ENCODE measurements around the gene MBNL1. TPM values are rescaled to one million over a fixed set of nuclear protein-coding genes. Genes with fewer than 3 reads are reported as not detected.
"Not testable (repeated sequence)": the region's sequence is repeated elsewhere in the genome, so short reads cannot be mapped to it uniquely, and the experiment has no call there.

The MBNL1 gene
- total RNA-seq, 1 donor from 2014 or later: 719 TPM

- no peak for DNase-seq (ENCODE audit: low spot score)
Measured at GRCh38 chr3:152399374-152399773, 130.6 kb downstream of the MBNL1 start.

GRCh38 chr3:152400887-152401286, 132.2 kb downstream of the MBNL1 start:
- no peak for DNase-seq (ENCODE audit: low spot score)

DNA sequence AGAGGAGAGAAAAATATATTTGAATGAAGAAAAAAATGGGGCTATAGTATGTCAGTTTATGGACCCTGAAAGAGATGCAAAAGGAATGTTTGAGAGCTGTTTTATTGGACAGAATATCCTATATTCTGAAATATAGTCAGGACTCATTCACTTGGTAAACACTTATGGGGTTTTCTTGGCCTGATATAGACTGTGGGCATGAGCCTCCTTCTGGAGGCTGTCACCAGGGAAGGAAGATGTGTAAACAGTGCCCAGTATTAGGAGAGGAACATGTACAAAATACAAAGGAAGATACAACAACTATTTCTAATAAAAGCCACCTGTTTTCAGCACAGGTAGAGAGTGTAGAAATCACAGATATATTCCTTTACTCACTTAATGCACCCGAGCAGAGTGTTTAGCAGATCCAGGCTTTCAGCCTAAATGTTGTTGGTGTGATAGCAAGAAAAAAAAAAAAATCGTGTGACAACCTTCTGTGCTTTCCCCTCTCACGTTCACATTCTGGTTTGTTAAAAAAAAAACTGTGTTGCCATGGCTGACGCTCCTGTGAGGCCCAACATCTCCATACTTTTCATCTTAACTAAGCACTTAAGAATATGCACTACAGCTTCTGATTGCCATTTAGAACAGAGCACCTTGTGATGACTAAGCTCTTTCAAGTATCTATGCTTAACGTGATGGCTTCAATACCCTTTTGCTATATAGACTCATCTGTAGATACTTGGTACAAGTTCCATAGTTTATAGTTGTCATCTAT, 134.1 kb downstream of the MBNL1 start:
- DNase-seq (ENCODE audit: low spot score): no peak

DNA sequence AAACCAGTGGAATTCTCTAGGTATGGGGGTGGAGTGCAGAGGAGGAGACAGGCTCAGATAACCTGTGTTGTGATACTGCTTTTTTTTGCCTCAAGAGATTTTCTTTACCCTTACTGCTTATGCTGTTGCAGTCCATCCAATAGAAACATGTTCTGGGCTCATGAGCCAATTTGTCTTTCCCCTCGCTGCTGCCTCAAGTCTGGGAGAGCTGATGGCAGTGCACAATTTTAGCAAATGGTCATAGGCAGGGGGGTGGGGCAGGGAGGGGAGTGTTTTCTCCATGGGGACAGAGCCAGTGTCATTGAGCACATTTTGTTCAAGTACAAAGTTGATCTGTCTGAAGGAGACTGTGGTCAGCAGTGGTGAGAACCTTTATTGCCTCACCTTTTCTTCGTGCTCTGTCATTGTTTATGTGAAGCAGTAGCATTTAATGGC, 134.9 kb downstream of the MBNL1 start:
- no peak for DNase-seq (ENCODE audit: low spot score)

DNA sequence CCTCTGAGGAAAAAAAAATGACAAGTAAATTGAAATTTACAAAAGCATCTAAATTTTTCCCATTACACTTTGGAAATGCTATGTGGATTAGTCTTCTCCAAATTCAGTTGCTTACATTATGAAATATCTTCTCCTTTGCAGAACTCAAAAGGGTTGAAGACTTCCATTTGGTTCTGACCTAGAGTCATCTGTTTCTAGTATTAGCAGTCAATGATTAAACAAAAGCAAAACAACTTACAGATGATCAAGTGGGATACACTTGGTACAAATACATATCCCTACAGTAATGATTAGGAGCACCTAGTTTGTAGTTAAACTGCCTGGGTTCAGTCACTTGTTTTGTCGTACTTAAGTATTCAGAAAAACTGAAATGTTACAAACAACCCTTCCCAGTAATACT, 136.2 kb downstream of the MBNL1 start:
- DNase-seq (ENCODE audit: low spot score): no peak

GRCh38 chr3:152405915-152406802, 137.4 kb downstream of the MBNL1 start:
- peak; percentile 75 for DNase-seq (ENCODE audit: low spot score)

DNA sequence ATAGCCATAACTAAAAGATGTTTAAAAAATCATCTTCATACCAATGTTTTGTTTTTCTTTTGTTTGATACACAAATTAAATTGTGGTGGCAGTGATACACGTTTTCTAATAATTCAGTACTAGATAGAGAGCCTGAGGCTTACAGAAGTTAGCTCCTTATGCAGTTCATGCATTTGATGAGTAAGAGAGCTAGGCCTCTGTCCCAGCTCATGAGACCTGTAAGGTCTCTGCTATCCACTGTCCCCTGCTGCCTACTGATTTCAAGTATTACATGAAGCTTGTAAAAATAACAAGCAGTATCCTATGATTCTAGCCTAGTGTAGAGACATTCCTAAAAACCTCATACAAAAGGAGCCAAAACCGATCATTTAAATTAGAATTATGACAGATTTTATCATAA, 144.5 kb downstream of the MBNL1 start:
- no peak for DNase-seq (ENCODE audit: low spot score)

- DNase-seq (ENCODE audit: low spot score): no peak
Measured at GRCh38 chr3:152416808-152417580, 148.3 kb downstream of the MBNL1 start.

- DNase-seq (ENCODE audit: low spot score): no peak
Measured at GRCh38 chr3:152419748-152420147, 151.0 kb downstream of the MBNL1 start.

- no peak for DNase-seq (ENCODE audit: low spot score)
Measured at GRCh38 chr3:152421162-152421561, 152.4 kb downstream of the MBNL1 start.

GRCh38 chr3:152426393-152426792, 157.7 kb downstream of the MBNL1 start:
- no peak for DNase-seq (ENCODE audit: low spot score)

DNA sequence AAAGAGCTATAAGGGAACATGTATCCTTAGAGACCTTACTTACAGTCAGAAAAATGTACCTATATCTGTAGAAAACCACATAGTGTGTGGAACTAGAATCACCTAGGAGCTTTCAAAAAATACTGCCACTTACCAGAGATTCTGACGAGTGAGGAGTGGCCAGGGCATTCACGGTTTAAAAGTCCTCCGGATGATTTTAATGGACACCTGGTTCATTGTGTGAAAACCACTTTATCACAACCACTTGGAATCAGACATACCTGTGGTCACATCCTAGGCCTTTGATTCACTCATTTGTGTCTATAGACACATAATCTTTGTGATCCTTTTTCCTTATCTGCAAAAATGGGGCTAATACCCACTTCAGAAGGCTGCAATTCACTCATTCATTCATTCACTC, 159.8 kb downstream of the MBNL1 start:
- DNase-seq (ENCODE audit: low spot score): no peak

GRCh38 chr3:152430223-152431002, 161.7 kb downstream of the MBNL1 start:
- no peak for DNase-seq (ENCODE audit: low spot score)

GRCh38 chr3:152434142-152434541, 165.4 kb downstream of the MBNL1 start:
- DNase-seq (ENCODE audit: low spot score): no peak

GRCh38 chr3:152435210-152435609, 166.5 kb downstream of the MBNL1 start:
- not testable (repeated sequence) for DNase-seq (ENCODE audit: low spot score)

DNA sequence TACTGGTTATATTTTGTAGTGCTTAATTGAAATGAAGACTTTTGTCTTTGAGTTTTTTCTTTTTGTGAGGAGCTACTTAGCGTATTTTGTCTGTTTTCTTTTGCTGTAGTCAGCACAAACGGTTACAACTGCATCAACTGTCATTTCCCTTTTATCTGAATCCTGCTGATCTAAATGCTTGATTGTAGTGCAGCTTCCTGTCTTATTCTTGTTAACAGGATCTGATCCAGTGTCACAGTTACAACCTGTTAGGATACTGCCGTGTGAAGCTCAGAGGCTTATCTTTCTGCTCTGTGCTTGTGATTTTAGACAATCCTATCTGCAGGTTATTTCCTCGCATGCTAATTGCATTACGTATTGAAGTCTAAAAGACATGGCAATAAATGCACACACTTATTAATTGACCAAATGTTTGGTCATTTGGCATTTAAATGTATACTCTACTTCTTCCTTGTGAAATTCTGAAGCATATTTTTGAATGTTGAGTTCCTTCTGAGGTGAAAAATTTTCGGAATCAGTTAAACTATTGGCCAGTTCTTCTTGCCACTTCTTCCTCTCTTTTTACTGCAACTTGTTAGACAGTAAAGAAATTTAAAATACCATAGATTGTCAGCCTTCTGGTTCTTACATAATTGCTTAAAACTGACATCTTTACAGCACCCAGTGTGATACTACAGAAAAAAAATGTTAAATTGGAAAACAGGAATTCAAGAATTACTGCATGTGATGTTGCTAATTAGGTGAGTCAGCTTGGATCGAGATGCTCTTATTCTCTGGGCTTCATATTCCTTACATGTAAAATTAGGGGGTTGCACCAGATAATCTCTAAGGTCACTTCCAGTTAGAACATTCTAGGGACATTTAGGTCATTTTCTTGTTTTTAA, 168.2 kb downstream of the MBNL1 start:
- DNase-seq (ENCODE audit: low spot score): no peak

DNA sequence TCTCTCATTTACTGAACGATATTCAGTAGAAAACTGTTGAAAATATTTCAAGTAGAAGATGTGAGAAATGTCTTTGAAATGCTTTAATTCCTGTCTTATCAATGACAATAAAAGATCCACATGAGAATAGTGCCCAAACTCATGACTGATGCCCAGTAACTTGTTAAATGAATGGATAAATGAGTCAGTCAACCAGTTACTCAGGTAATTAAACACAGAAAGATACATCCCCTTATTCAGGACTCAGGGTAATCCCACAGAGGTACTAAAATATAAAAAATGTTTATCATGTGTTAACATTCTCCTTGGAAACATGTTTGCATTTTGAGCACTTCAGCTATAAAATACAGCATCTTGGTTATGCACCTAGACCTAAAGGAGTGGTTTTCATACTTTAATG, 169.5 kb downstream of the MBNL1 start:
- DNase-seq (ENCODE audit: low spot score): no peak

DNA sequence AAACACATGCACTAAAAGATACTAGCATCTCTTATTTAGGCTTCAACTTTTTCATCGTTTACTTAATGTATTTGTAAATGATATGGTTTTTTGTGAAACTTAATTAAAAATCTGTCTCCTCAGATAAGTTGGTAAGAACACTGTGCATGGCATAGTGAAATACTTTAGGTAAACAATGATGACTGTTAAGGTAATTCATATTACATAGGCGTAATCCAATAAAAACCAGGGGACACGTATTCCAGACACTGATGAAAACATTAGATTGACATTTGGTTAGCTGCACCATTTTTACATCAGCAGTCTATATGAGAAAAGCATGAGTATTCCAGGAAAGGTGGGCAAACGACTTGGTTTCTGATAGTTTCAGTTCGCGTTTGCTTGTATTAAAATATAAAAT, 170.0 kb downstream of the MBNL1 start:
- no peak for DNase-seq (ENCODE audit: low spot score)

DNA sequence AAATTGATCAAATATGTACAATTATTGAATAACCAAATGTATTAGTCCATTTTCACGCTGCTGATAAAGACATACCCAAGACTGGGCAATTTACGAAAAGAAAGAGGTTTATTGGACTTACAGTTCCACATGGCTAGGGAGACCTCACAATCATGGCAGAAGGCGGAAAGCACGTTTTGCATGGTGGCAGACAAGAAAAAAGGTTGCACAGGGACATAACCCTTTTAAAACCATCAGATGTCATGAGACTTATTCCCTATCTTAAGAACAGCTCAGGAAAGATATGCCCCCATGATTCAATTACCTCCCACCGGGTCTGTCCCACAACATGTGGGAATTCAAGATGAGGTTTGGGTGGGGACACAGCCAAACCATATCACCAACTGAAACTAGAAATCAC, 171.5 kb downstream of the MBNL1 start:
- DNase-seq (ENCODE audit: low spot score): not testable (repeated sequence)
